HG03571 (cell line): ENCODE results near the gene RTCA.
"Not testable (repeated sequence)": the region's sequence is repeated elsewhere in the genome, so short reads cannot be mapped to it uniquely, and the experiment has no call there.

Source experiments
- ATAC-seq: cut with Tn5 transposase; IDR thresholded peaks from one replicate; pipeline ENCODE4 v1.9.1; 2021; ENCODE audit not compliant: unreplicated experiment

Gene RTCA

GRCh38 chr1:100256273-100256672 is 9.7 kb upstream of the RTCA start:
- ATAC-seq: not testable (repeated sequence)

GRCh38 chr1:100258427-100258826 is 7.6 kb upstream of the RTCA start:
- not testable (repeated sequence) for ATAC-seq

GRCh38 chr1:100261686-100262085 is 4.3 kb upstream of the RTCA start:
- no peak for ATAC-seq

- ATAC-seq: not testable (repeated sequence)
These were observed 1.9 kb upstream of the RTCA start for GRCh38 chr1:100264081-100264480.

GRCh38 chr1:100265562-100265930 is 470 bp upstream of the RTCA start:
- peak; percentile 22 for ATAC-seq

- peak; percentile 13 for ATAC-seq
These were observed 725 bp downstream of the RTCA start for GRCh38 chr1:100266741-100267140.

GRCh38 chr1:100267284-100267683 is 1.3 kb downstream of the RTCA start:
- ATAC-seq: no peak

GRCh38 chr1:100268202-100268601 is 2.2 kb downstream of the RTCA start:
- no peak for ATAC-seq

GRCh38 chr1:100277866-100278265 is 11.8 kb downstream of the RTCA start:
- no peak for ATAC-seq

- ATAC-seq: no peak
These were observed 13.4 kb downstream of the RTCA start for GRCh38 chr1:100279358-100279923.

GRCh38 chr1:100279954-100280682 is 14.1 kb downstream of the RTCA start:
- no peak for ATAC-seq

- ATAC-seq: no peak
These were observed 18.6 kb downstream of the RTCA start for GRCh38 chr1:100284591-100284990.

GRCh38 chr1:100287162-100287561 is 21.1 kb downstream of the RTCA start:
- ATAC-seq: no peak

- no peak for ATAC-seq
These were observed 24.3 kb downstream of the RTCA start for GRCh38 chr1:100290291-100290690.

- no peak for ATAC-seq
These were observed 26.7 kb downstream of the RTCA start for GRCh38 chr1:100292711-100293110.

GRCh38 chr1:100296140-100296539 is 30.1 kb downstream of the RTCA start:
- no peak for ATAC-seq

- not testable (repeated sequence) for ATAC-seq
These were observed 31.0 kb downstream of the RTCA start for GRCh38 chr1:100296997-100297396.

GRCh38 chr1:100298512-100298911 is 32.5 kb downstream of the RTCA start:
- ATAC-seq: no peak

GRCh38 chr1:100299521-100300222 is 33.7 kb downstream of the RTCA start:
- ATAC-seq: no peak

GRCh38 chr1:100300691-100301090 is 34.7 kb downstream of the RTCA start:
- ATAC-seq: no peak

GRCh38 chr1:100302739-100303138 is 36.7 kb downstream of the RTCA start:
- no peak for ATAC-seq

GRCh38 chr1:100304227-100304626 is 38.2 kb downstream of the RTCA start:
- ATAC-seq: no peak
